NCI-H748 treated with DMSO at 0.1 percent for 48 hours (cell line): ENCODE results near the gene MECP2.
"Not testable (repeated sequence)": the region's sequence is repeated elsewhere in the genome, so short reads cannot be mapped to it uniquely, and the experiment has no call there.

ENCODE experiments used
- DNase-seq: peaks from one replicate; lab custom pipeline; 2025; lab: John Stamatoyannopoulos, UW

The MECP2 gene

DNA sequence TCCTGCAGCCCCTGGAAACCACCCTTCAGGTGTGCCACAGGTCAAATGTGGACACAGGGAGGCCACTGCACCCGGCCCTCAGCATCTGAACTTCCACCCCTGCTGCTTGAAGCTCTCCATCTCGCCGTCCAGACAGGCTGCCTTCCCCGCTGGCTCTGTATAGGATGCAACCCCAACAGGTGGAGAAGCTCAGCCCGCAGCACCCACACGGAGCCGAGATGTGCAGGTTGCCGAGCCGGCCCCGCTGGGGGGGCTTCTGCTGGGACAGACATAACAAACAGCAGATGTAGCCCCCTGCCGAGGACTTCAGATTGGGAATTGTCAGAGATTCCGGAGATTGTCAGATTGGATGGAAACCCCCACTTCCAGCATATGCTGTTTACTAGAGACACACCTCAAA lies 104.4 kb downstream of the MECP2 start:
- DNase-seq: no peak

DNA sequence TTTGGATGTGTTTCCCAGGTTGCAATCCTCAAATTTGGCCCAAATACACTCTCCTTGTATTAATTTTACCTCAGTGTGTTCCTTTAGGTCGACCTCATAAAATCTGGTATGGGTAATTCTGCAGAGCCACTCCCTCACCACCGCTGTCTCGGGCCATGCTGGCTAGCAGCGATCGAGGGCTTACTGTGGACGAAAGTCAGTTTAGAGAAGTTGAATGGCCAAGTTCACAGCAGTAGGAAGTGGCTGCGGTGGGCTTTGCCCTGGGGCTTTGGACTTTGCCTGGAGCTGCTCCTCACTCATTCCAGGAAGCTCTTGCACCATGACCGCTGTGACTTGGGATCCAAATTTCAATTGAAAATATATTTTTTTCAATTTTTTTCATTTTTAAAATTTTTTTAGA lies 105.3 kb downstream of the MECP2 start:
- DNase-seq: no peak

DNA sequence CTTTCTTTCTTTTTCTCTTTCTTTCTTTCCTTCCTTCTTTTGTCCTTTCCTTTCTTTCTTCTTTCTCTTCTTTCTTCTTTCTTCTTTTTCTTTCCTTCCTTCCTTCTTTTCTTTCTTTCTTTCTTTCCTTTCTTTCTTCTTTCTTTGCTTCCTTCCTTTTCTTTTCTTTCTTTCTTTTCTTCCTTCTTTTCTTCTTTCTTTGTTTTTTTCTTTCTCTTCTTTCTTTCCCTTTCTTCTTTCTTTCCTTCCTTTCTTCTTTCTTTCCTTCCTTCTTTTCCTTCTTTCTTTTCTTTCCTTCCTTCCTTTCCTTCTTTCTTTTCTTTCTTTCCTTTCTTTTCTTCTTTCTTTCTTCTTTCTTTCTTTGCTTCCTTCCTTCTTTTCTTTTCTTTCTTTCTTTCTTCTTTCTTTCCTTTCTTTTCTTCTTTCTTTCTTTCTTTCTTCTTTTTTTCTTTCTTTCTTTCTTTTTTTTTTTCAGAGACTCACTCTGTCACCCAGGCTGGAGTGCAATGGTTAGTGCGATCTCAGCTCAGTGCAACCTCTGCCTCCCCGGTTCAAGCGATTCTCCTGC lies 106.4 kb downstream of the MECP2 start:
- no peak for DNase-seq

DNA sequence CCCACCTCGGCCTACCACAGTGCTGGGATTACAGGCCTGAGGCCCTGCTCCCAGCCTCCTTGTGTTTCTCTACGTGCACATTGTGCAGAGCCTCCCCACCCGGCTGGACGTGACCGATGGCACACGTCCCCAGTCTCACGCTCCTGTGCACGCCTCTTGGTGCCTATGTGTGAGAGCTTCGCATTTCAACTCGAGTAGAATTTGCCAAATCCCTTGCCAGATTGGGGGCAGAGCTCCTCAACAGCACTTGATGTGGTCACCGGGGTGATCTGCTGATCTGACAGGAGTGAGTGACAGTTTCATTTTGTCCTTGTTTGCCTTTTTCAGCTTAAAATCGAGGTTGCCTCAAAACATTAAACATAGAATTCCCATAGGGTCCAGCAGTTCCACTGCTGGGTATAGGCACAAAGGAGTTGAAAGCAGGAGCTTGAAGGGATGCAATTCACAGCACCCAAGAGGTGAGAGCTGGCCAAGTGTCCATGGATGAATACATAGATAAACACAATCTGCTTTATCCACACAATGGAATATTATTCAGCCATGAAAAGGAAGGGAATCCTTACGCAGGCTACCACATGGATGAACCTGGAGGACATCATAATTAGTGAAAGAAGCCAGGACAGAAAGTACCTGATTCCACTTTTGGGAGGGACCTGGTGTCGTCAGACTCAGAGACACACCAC lies 107.4 kb downstream of the MECP2 start:
- no peak for DNase-seq

DNA sequence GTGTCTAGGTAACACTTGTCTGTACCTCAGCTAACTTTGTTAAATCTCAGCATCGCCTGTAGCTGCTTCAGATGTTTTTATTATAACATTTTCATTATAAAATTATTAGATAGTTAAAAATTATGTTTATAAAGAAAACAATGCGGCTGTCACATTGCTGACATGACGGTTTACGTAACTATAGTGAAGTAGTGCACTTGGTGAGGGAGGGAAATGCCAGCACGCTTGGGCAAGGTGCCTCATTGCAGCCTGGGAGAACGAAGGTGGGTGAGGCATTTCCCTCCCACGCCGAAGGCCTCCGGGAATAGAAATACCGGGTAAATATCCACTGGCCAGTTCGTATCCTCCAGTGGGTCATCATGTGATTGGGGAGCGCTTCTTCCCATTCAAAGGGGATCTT lies 109.0 kb downstream of the MECP2 start:
- no peak for DNase-seq

DNA sequence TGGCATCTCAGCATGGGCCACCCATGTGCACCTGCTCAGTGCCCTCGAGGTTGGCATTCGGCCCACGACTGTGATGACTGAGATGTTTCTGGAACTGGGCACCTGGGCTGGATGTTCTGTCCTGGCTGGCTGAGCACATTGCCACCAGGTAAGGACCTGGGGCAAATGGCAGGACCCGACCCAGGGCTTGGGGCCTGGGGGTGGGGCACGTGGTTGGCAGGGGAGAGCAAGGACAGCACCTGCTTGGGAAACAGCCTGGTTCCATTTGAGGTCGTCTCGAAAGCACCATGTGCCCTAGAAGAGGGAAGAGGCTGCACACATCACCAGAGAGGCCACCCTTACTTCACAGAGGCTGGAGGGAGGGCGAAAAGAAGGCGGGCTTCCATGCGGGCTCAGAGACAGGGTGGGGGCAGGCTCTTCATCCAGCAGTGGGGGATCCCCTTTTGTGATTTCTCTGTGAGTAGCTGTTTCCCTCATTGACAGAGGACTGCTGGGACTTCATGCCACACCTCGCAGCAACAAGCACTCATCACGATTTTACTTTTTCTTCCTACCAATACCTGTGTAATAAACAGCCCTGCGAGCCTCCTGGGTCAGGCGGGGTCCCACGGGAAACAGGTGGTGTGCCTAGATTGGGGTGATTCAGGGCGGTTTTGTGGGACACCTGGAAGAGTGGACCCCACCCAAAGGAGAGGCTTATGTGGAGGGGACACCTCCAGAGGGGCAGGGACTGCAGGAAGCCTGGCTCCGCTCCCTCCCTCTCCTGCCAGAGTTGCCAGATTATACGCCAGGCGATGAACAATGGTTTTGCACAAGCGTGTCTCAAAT lies 113.0 kb downstream of the MECP2 start:
- no peak for DNase-seq

DNA sequence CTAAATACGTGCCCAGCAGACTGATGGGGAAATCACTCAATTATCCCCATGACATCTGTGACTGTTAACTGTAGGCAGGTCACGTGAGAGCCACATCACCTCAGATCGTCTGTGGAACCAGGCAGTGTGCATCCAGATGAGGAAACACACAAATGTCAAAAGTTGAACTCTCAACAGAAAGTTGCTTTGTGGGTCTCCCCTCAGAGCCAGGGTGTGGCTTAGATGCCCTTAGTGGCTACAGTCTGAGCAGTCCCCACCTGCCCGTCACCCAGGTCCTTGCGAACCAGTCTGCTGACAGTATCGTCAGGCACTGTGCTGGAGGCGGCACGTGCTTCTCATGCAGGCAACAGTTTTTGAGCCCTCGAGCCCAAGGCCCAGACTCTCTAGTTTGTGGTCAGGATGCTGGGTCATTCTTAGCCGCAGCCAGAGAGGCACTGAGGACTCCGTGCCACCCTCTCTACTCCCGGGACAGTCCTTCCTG lies 114.2 kb downstream of the MECP2 start:
- DNase-seq: no peak

DNA sequence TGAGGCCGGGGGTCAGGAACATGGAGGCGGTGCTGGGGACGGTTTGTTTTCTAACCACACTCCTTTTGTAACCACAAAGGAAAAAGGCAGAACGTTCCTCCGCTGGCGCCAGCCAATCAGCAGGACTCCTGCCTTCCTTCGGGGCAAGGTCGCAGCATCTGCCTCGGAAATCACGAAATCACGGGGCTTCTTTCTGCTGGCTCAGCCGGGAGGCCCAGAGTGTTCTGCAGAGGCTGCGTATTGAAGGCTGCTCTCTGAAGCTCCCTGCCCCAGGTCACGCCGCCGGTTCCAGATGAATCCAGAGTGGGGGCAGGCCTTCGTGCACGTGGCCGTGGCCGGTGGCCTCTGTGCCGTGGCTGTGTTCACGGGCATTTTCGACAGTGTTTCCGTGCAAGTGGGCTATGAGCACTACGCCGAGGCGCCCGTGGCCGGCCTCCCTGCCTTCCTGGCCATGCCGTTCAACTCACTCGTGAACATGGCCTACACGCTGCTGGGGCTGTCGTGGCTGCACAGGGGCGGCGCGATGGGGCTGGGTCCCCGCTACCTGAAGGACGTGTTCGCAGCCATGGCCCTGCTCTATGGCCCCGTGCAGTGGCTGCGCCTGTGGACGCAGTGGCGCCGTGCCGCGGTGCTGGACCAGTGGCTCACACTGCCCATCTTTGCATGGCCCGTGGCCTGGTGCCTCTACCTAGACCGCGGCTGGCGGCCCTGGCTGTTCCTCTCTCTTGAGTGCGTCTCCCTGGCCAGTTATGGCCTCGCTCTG lies 115.6 kb downstream of the MECP2 start:
- DNase-seq: no peak

DNA sequence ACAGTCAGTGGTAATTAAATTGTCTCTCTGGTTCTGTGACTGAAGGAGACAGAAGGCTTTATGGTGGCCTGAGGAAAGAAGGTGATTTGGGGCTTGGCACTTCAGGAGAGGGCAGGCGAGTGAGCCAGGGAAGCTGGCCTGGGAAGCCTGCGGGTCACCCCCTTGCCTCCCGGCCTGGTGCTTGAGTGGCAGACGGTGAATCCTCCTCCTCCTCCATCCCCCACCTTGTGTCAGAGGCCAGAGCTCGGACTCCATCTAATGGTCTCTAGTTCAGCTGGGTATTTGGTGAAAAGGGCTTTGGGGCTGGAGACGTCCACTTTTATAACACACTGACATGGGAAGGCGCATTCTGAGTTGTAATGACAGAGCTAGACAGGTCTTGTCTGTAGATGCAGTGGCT lies 116.3 kb downstream of the MECP2 start:
- no peak for DNase-seq

DNA sequence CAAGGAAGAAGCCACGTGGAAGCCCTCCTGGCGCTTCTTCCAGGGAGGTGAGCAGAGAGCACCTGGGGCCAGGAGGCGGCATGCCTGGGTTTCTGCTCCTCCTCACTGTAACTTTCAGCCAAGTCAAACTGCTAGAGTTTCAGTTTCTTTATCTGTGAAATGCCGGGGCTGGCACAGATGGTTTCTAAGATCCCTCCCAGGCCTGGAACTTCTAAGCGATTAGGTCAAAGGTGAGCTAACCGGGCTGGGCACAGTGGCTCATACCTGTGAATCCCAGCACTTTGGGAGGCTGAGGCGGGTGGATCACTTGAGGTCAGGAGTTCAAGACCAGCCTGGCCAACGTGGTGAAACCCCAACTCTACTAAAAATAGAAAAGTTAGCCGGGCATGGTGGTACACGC lies 117.1 kb downstream of the MECP2 start:
- not testable (repeated sequence) for DNase-seq

DNA sequence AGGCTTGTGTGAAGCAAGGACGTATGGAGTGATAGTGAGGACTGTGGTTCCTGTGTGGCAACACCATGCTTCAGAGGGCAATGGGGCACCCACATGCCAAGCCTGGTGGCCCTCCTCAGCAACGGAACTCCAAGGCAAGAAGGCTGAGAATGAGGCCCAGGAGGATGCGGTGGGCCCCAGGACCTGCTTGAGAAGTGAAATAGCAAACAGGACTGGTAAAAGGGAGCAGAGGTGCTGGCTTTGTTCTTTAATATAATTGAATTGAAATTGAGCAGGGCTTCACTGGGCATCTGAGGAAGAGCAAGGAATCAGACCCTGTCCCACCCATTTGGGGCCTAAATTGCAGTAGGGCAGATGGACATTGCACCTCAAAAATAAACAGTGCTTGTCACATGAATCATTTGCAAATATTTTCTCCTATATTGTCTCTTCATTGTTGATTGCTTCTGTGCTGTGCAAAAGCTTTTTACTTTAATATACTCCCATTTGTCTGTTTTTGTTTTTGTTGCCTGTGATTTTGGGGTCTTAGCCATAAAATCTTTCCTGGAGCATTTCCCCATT lies 122.7 kb downstream of the MECP2 start:
- no peak for DNase-seq

DNA sequence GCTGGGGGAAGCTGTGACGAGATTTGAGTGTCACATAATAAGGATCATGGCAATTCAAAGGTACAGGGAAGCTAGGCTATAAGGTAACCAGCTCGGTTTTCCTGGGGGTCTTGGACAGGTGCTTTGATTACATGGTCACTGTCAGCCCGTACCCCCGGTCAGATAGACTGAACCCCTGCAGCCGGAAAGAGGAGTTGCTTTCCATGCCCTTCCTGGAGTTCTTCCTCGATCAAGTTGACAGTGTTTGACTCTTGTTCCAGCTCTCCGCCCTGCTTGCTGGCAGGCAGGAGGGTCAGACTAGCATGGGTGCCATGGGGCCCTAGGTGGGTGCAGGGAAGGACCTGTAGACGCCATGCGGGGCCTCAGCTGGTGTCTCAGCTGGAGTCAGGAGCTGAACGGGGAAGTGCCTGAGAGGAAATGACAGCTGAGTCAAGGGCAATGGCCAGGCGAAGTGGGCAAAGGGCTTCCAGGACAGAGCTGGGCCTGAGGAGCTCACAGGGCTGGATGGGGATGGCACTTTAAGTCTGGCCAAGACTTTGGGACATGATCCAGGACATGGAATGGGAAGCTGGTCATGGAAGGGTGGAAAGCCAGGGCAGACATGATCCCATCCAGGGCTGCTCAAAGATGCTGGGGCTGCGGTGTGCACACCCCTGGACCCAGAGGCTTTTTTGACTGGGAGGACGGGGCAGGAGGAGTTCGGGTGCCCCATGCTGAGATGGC lies 123.4 kb downstream of the MECP2 start:
- no peak for DNase-seq

DNA sequence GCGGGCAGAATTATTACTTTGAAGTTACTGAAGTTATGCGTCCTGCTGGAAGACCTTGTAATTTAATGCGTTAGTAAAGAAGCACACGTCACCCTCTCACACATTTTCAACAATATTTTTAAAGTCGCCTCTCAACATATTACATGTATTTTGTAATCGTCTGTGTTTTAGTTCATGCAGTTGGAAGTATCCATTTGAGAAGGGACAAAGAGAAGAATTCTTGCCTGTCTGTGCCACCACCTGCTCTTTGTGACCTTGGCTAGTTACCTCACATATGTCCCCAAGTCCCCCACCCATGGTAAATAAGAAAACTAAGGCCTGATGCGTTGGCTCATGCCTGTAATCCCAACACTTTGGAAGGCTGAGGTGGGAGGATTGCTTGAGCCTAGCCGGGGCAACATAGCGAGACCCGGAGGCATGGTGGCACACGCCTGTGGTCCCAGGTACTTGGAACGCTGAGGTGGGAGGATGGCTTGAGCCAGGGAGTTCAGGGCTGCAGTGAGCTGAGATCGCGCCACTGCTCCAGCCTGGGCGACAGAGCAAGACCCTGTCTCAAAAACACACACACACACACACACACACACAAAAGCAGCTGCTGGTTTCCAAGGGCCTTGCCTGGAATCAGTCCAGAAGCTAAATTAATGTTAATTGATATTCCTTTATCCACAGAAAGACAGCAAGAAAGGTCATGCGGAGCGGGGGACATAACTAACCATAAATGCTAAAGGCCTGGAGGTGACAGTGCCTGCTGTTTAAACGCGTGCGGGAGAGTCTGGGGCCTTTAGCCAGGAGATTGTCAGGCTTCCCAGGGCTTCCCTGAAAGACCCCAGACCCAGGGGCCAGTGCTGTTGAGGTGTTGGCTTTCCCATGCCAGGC lies 124.2 kb downstream of the MECP2 start:
- DNase-seq: peak; percentile 33

DNA sequence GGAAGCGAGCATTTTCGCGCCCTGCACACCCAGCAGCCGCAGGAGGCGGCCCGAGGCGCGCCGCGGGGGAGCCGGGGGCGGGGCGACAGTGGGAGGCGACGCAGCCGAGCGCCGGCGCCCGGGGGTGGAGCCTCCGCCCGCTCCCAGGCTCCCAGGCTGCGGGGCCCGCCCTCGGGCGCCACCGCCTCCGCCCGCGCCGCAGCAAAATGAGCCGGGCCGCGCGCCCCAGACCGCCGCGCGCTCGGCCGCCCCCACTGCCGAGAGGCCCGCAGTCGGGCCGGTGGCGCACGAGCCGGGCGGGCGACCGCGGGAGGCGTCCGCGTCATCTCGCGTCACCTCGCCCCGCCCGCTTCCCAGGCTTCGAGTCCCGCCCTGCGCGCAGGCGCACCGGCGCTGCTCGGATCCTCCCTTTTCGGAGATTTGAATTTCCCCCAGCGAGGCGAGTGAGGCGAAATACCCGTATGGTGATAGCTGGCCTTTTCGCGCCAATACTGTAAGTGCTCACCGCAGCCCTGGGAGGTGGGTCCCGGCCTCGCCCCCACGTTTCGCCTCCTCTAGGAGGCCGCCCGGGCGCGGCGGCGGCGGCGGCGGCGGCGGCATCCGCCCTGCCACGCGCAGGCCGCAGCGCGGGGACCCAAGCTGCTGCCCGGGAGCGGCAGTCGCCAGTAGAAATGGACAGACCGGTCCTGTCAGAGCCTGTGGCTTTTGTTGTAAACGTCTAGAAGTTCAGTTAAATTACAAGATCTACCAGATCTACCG lies 125.0 kb downstream of the MECP2 start, which contains the start of gene TMEM187:
Gene TMEM187, plus strand, starts transcription at position 387 of the 759 bp plus-strand sequence. CDS start 9,309 bp downstream, outside the sequence.
- DNase-seq: peak; percentile 74
